NCI-H69 (cell line): Measurements from ENCODE around the gene SYT1.
A peak's percentile ranks its signal among the peaks of the same experiment; 100 is the strongest.

Experiments
- DNase-seq: peaks from one replicate; lab custom pipeline; 2025; lab: John Stamatoyannopoulos, UW

SYT1 gene

DNA sequence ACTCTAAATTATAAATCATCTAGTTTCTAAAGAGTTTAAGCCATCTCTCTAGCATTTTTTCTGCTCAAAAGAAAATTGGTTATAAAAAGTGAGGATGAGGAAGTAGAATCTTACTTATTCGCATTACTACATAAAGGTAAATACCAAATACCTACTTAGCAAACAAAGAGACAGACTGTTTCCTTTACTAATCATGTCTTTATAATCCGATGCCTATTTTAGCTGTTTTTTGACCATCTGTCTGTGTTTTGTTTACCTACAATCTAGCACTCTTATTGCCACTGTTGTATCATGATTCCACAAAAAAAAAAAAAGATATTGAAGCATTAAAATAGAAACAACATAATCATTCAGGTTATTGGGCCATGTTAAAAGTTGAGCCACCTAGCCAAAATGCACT lies 430.0 kb downstream of the SYT1 start:
- peak; percentile 44 for DNase-seq

DNA sequence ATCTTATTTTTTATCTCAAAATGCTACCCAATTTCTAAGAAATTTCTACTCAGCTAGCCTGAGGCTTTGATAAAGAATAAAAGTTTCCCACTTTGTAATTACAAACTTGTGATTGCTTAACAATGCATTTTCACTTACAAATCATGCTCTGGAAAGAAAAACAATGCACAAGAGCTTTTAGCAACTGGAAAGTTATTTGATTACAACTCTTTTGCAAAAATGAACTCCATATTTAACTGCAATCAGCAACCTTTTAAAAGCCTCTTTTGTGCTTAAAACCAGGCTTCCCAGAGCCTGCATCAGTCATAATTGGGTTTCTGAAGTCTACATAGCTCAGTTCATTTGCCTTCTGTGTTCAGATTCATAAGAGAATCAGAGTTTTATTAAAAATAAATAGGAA lies 431.0 kb downstream of the SYT1 start:
- no peak for DNase-seq

DNA sequence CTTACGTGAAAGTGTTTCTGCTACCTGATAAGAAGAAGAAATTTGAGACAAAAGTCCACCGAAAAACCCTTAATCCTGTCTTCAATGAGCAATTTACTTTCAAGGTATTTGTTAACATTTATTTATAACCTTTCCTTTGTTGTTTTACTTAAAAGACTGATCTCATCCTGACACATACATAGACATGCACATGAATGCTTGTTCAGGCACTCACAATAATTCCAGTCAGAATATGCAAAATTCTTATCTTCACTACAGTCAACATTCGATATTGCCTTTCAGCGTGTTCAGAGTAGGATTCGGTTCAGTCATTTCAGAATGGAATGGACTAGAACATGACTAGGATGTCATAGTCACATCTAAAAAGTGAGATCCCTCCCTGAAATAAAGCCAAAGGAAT lies 431.6 kb downstream of the SYT1 start:
- DNase-seq: no peak

DNA sequence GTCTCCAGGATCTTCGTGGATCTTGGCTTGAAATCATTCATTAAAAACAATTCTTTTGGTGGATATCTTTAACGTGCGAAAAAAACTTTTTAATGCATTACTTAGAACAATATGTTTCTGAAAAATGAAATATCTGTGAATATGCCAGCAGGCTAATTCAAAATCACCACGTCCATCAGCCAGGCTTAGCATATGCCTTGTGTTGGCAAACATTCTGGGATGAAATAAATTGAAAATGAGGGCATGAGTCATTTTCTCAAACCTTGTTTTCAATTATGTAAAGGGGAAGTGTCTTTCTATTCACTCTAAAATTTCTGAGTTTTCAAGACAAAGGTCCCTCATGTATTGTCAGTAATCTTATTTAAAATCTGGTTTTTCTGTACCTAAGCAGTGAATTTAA lies 432.3 kb downstream of the SYT1 start:
- DNase-seq: no peak

DNA sequence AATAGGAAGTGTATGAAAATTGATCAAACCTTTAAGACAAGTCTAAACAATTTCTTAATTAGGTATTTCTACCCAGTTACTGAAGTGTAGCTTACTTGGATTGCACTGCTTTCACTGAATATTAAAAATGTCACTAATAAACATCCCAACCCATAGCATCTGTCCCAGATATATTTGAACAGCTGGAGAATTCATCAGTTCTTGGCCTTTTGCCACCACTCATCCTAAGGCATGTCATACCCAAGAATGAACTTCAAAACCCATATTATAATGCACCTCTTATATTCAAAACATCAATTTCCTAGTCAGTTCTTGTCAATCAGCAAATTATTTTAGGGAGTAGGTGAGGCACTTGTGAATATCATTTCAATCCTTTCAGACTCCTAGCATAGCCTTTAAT lies 433.9 kb downstream of the SYT1 start:
- DNase-seq: peak; percentile 55

DNA sequence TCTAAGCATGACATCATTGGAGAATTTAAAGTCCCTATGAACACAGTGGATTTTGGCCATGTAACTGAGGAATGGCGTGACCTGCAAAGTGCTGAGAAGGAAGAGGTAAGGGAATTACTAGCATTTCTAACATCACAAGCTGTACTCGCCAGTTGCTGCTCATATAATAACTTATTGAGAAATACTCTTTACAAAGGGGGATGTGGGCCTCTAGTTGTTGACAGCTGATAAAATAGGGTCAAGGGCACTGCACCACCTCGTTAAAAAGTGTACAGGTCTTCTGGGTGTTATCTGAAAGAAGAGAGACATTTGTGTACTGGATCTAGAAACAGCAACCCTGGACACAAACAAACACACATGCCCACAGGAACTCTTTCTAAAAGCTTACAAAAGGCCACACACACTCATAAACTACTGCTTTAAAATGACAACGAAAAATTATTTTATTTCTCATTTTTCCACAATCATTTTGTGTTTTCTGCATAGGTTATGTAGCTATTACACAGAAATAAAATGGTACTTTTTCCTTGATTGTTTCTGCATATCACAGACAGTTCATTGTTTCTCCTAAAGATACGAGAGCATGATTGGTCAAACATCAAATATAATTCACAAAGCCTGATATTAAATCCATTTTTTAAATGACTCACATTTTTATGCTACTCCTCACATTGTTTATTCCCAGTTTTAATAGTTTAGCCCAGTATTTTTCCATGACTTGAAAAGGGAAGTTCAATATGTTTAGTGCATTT lies 435.0 kb downstream of the SYT1 start:
- no peak for DNase-seq

DNA sequence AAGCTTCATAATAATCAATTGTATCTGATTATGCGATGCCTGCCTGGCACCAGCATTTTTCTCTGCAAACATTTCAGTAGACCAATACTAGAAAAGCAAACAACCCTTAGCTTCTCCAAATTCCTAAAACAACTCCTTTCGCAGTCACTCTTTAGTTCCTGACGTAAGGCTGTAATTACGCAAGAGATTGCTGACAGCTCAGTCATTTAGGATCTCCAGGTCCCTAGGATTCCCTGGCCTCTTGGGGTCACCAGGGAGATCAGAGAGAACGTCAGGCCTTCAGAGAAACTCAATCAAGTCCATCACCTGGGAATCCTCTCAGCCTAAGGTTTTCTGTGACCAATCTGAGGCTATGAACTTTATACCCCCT lies 435.6 kb downstream of the SYT1 start:
- peak; percentile 6 for DNase-seq

DNA sequence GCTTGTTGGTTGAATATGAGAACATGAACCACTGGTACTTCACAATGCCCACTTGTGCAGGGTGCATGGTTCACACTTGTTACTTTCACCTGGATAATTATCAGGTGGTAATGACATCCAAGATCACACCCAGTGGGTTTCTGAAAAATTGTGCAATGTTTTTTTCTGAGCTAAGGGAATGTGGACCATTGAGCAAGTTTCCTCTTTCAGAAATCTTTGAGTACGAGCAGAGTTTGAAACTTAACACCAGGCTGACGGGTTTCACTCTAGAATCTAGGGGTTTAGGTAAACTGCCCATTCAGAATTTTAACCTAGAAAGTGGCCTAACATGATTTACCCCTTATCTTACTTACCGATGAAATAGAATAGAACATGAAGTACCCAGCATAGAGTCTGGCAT lies 436.6 kb downstream of the SYT1 start:
- DNase-seq: no peak

DNA sequence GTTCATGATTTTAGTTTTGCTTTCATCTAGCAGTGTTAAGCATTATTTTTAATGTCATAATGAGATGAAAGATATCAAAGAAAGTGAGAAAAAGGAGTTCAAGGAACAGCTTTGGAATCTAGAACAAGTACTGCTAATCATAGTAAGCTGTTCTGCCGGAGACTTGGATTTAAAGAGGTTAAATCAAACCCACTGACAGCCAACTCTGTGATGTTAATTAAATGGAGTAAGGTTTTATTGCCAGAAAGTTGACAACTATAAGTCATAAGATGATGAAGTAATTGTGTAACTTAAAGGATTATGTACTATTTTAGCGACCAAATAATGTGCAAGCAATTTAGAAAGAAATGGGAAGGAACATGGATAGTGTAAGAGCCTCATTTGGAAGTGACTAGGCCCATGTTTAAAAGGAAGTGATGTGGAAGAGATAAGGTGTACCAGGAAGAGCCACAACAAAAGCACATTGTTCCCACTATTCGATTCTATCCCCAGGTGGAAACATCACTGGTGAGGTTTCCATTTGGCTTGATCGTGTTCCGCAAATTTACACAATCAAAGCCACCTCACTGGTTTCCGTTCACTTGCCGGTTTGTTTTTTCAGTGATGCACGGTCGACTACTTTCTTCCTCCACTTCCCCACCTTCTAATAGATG lies 437.7 kb downstream of the SYT1 start:
- no peak for DNase-seq

DNA sequence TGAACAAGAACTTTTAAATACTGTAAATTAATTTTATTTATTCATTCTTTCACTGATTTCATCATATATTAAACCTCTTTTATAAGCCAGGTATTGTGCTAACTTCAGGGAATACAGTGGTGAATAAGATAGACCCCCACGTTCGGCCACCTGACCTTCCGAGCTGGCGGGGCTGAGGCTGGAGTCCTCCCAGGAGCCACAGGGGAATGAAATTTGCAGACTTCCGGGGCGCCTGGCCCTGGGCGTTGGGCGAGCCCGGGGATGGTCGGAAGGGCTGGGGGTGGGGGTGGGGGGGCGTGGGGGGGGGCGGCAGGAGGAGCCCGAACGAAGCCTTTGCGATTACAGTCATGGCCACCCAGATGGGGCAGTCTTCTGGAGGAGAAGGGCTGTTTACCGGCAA lies 442.8 kb downstream of the SYT1 start:
- no peak for DNase-seq

DNA sequence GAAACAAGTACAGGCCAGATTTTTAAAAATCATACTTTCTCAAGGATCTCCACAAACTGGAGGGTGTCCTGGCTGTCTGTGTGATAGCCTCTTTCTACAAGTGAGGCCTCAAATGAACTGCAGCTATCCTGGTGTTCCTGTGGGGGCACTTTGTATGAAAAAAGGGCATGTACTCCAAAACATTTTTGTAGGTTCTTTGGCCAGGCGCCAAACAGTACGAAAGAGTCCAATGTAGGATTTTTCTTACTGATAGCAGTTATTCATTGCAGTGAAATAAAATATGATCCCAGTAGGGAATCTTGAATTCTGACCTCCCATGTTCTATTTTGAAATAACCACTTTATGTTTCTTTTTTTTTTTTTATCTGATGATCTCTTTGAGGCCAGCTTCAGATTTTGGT lies 444.5 kb downstream of the SYT1 start:
- DNase-seq: no peak

DNA sequence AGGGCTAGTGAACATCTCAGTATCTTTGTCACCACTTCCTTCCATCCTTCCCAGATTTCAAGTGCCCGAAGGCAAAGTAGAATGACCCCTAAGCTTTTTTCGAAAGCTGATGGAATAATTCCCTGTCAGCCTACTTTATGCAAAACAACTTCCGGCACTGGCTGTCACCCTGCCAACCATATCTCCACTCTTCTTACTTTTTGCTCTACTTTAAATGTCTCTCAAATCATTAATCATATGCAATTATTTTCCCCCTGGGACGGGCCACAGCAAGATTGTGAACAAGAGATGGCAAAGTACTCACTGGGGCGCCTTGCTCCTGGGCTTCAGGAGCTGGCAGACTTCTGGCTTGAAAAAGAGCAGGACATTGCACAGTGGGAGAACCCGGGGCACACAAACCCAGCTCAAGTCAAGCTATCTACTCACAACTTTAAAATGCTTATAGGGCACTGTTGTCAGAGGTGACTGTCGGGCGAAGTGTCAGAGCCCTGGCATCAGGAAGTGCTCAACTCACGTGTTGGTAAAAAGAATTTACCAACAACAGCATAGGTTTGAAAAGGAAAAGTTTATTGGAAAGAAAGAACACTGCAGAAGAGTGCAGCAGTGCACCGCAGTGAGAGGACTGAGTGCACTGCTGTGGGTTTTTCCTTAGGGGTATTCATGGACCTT lies 452.7 kb downstream of the SYT1 start:
- no peak for DNase-seq

DNA sequence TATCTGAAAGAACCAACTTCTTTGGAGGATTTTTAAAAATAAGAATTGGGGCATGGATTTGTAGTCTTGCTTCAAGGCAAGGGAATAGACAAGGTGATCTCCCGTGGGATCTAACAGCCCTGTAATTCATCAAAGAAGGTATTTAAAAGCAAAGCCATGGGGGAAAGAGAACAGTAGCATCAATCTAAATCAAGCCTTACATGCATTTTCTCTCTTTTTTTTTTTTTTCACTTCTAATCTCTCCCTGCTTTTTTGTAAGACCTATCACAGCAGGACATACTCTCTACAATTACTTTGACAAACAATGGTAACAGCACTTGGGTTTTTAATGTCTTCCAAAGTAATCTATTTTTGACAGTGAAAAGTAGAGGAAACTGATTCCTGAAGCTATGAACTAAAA lies 458.3 kb downstream of the SYT1 start:
- DNase-seq: peak; percentile 37

DNA sequence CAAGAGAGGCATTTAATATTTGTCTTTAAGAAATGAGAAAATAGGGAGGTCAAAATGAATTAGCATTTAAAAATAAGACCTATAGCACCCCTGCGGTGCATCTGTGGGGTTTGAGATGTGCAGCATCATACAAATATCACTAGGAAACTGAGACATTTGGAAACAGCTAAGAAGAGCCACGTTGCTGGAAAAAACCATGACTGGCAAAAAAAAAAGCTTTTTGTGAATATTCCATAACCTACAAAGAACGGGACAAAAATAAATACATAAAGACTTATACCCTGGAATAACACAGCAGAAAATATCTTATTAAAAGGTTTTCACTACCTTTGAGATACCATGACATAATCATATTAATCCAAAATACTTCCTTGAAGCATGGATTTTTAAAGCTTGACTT lies 460.0 kb downstream of the SYT1 start:
- no peak for DNase-seq

DNA sequence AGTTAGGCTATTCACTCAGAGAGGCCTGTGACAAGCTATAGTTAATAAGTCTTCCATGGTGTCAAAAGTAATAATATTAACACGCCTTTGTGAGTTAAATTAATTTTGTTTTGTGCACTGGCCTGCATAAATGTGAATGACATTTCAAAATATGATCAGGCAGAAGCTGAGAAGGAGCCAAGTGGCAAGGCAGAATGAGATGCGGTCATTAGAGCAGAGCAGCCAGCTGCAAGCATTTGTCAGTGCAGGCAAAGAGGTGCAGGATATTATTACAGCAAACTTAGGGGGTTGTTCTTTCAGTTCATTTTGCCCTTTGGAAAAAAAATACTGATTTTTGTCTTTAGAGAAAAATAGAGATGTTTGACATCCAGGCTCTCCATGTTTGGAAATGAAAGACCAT lies 461.6 kb downstream of the SYT1 start:
- no peak for DNase-seq

DNA sequence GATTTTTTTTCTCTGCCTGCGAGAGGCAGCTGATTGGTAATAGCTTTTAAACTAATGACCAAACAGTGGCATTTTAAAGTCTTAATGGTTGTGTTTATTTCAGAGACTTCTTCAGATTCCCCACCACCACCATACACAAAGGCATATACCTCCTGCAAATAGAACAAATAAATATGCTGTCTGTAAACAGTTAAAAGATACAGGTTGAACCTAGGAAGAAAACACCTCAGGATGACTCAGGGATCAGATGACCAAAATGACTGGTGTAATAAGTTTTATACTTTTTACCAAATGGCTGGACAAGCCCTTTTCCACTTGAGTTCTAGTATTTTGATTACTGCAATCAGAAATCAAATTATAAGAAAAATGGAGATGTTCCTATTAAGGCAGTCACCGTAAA lies 462.1 kb downstream of the SYT1 start:
- DNase-seq: no peak

DNA sequence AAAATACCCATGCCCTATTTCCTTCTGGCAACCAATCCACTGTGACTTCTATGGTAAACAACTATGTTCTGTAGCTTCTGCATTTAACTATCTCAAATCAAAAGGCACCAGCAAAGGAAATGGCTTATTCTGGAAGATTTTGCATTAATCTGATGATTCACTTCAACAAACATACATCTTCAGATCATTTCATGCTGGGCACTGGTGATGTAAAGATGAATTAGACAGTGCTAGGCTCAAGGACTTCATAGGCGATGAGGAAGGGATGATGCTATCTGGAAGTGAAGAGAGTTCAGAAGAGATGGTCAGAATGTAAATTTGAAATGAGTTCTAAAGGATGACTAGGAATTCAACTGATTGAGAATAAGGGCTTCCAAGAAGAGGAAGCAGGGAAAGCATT lies 462.9 kb downstream of the SYT1 start:
- no peak for DNase-seq

DNA sequence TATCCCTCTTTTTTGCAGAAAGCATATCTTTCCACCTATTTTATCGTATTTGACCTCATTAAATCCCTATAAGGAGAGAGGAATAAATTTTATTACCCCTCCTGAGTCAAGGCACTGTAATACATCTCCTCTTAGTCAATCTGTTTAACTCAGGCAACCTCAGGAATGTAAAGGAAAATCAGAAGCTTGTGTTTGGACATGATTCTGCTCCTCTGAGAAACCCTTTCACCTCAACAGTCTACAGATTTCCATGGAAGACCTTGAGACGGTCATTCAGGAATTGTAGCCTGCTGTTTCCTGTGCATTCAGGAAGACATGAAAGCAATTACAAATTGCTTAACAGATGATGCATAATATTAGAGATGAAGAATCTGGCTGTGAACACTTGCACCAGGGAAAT lies 465.4 kb downstream of the SYT1 start:
- no peak for DNase-seq

DNA sequence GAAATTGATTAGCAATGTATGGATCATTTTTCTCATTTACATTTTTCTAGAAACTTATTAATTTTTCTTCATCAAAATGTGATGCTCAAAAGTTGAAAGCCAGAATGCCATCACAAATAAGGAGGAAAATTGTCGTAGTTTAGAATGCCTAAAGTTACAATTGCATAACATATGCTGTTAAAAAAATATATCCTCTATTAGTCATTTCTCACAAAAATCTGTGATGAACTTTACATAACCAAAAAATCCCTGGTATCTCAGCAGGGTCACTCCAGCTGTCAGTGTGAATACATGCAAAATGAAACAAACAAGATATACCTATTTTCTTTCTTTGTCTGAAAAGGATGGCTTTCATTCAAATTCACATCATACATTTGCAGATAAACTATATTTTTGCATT lies 467.3 kb downstream of the SYT1 start:
- DNase-seq: no peak

DNA sequence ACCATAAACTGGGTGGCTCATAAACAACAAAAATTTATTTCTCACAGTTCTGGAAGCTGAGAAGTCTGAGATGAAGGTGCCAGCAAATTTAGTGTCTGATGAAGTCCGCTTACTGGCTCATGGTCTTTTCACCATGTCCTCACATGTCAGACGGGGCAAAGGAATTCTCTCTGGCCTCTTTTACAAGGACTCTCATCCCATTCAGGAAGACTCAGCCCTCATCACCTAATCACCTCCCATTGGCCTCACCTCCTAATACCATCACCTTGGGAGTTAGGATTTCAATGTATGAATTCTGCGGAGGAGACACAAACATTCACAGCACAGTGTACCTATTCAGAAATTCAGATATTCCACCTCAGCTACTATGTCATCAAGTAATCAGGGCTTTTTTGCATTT lies 468.6 kb downstream of the SYT1 start:
- DNase-seq: no peak

DNA sequence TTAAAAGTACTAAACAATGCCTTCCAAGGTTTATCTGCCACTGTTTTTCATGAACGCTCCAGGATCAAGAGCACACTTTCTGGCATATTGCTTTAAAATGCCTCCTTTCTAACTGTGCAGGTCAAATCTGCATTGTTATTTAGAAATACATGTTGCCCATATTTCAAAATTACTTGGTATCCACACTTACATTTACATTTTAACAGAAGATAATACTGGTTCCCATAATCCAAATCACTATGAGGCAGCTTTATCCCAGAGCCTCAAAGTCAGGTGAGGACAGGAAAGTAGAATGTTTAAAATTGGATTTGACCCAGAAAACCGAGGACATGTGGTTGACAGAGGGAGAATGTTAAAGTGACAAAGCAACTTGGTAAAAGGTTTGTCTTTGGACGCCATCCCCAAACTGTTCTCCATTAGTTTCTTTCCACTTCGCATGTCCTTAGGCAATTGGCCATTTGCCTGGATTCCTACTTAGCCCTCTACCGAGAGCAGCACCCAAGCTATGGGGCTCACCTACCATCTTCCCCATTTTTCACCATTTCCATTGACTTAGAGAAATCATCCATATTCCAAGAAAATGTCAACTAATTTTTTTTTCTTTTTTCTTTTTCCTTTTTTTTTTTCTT lies 473.2 kb downstream of the SYT1 start:
- no peak for DNase-seq

DNA sequence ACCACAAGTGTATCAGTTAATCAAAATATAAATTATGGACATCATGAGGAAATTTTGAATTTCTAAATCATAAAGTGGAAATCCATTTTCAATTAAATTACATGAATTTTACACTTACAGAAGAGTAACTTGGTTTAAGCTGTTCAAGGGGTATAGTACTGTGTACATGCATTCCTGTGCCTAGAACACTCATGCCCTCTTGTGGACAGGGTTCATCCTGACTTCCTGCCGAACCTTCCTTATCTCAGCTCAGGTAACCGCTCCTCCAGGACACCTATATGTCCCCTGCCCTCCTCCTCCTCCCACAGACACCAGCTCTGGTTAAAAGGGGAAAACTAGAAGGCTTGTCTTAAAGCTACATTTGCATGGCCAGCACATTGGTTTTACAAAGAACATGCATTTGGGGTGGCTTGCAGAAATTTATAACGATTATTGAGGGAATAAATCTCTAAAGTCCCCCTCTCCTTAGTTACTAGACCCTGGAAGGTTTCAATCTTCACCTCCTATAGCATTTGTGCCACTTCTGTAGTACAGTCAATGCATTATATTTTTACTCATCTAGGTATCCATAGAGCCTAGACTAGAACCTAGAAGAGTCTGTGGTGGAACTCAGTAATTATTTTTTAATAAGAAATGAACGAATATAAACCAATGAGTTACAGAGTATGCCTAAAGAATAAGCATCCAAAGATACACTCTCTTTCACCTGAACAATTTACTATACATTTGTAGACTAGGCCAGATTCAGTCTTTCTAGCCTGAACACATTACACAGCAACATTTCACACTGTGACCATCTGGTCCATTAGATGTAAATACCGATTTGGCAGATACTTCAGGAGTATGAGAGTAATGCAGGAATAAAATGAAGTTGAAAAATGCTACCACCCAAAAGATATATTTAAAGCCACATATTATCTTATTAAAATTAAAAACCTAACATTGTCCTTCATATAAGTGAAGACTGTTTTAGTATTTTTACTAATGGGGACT lies 480.6 kb downstream of the SYT1 start:
- peak; percentile 67 for DNase-seq
